ENCODE measurements around the gene SEBOX. TPM values are rescaled to one million over a fixed set of nuclear protein-coding genes. Genes with fewer than 3 reads are reported as not detected.
A peak's percentile ranks its signal among the peaks of the same experiment; 100 is the strongest.

Gene SEBOX
- total RNA-seq, 4 donors from 2014 or later = not detected

DNA sequence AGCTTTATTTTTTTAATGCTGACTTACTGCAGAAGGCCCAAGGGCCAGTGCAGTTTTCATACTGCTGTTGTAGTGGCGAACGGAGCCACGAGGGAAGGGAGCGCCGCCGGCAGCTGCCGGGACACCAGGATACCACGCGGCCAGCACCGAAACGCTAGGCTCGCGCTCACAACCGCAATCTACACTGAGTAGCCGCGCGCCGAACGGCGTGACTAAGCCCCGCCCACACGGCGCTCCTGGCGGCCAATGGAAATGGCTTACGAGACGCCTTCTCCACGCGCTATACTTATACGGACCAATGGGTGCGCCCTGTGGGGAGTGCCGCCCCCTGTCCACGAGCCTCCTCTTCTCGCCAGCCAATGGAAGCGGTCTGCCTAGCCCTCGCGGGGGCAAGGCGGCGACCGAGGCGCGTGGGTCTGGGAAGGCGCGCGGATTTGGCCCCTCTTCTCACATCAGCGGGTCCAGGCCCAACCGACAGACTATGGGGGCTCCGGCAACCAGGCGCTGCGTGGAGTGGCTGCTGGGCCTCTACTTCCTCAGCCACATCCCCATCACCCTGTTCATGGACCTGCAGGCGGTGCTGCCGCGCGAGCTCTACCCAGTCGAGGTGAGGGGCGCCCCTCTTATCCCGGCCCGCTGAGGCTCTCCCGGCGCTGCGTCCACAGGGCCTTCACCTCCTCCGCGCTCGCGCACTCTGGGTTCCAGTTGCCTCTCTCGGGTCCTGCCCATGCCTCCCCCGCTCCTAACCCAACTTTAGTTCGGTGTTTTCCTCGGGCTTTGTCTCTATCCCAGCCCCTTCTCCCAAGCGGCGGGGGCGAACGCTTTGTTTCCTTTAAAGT, 46.0 kb downstream of the SEBOX start, which contains the start of gene TMEM97:
Gene TMEM97, plus strand, starts transcription at position 442 of the 839 bp plus-strand sequence. Its CDS starts 40 bp downstream, at position 482.
- DNase-seq (ENCODE audit: low spot score in 2 of 2) = peak; percentile 96 to 99
- TF ChIP-seq POLR2A (IDR thresholded peaks at IDR 0.05) = no peak
- TF ChIP-seq, protein P1, sequence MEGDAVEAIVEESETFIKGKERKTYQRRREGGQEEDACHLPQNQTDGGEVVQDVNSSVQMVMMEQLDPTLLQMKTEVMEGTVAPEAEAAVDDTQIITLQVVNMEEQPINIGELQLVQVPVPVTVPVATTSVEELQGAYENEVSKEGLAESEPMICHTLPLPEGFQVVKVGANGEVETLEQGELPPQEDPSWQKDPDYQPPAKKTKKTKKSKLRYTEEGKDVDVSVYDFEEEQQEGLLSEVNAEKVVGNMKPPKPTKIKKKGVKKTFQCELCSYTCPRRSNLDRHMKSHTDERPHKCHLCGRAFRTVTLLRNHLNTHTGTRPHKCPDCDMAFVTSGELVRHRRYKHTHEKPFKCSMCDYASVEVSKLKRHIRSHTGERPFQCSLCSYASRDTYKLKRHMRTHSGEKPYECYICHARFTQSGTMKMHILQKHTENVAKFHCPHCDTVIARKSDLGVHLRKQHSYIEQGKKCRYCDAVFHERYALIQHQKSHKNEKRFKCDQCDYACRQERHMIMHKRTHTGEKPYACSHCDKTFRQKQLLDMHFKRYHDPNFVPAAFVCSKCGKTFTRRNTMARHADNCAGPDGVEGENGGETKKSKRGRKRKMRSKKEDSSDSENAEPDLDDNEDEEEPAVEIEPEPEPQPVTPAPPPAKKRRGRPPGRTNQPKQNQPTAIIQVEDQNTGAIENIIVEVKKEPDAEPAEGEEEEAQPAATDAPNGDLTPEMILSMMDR (IDR thresholded peaks at IDR 0.05) = no peak
- intact Hi-C loops (cut with DNase I; ENCODE audit: low total_unique reads) = no loop called here
- peak within 1 kb of the TSS; percentile 36 for H3K4me3 ChIP-seq (ENCODE audit: low read depth, poor library complexity, severe bottlenecking)
- WGBS, 2 donors = 0 to 1% methylated on average over 40 to 60 of the region's 72 CpGs

DNA sequence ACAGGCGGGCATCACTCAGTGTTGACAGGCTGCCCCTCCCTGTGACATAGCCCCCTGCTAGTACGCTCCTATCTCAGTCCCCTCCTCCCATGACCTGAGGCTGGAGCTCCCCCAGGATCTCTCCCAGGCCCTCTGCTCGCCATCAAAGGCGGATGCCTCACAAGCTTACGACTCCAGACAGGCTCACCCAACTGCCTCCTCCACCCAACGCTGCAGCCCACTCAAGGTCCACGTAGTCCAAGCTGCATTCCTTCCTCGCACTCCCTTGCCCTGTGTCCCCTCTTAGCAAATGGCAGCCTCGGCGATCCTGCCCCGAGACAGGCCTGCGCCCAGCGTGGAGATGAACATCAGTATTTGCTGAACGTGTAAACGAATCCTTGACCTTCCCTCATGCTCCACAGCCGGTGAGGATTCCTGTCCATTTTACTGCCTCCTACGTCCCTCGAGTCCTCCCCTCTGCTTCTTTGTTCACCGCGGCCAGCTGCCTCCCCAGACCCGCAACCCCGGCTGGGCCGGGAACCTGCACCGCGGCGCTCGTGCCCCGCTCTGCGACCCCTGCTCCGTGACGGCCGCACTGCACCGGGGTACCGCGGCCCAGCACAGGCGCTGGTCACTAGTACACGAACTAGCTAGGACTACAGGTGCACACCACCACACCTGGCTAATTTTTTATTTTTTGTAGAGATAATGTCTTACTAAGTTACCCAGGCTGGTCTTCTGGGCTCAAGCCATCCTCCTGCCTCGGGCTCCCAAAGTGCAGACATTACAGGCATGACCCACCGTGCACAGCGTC, 46.8 kb downstream of the SEBOX start:
- intact Hi-C loops (cut with DNase I; ENCODE audit: low total_unique reads) = no loop called here
- WGBS, 2 donors = 13 to 14% methylated on average over 40 of the region's 40 CpGs
- no peak for DNase-seq (ENCODE audit: low spot score in 2 of 2)
- no peak for TF ChIP-seq POLR2A (IDR thresholded peaks at IDR 0.05)
- TF ChIP-seq, protein P1 (IDR thresholded peaks at IDR 0.05) = no peak
- H3K4me3 ChIP-seq (ENCODE audit: low read depth, poor library complexity, severe bottlenecking) = peak overlapping the region; percentile 18

DNA sequence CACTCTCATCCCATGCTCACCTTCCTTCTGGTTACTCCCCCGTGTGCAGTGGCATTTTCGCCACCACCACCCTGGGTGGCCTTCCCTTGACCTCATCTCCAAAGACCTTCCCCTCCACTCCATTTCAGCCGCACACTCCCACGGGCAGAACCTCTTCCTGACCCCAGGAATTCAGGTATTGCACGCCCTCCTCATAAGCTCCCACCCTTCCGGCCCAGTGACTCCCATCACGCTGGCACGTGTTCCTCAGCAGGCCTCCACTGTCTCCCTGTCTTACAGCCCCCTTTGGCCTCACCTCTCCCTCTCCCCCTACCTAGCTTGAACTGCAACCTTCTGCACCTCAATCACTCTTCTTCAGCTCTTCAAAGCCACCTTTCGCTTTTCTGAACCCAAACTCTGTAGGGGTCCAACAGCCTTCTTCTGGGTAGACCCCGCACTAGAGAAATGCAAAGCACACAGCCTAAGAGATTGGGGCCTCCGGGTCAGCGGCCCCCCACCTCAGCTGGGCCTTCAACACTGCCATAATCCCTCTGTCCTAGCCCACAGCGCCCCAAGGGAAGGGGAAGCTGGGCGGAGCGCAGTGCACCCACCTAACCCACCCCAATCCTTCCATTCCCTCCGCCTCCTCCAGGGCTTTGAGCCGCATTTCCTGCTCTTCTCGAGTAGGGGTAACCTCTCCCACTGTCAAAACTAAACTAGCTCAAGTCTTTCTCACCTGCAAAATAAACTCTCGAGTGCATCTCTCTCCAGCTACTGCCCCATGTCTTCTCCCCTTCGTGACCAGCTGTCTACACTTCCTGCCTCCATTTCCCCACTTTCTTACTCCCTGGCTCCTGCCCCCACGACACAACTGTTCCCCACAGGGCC, 47.7 kb downstream of the SEBOX start:
- intact Hi-C loops (cut with DNase I; ENCODE audit: low total_unique reads) = no loop called here
- no peak overlapping the region for H3K4me3 ChIP-seq (ENCODE audit: low read depth, poor library complexity, severe bottlenecking)
- WGBS, 2 donors = 88 to 91% methylated on average over 21 of the region's 21 CpGs
- no peak for DNase-seq (ENCODE audit: low spot score in 2 of 2)
- TF ChIP-seq, protein P1 (IDR thresholded peaks at IDR 0.05) = no peak
- TF ChIP-seq POLR2A (IDR thresholded peaks at IDR 0.05) = no peak

DNA sequence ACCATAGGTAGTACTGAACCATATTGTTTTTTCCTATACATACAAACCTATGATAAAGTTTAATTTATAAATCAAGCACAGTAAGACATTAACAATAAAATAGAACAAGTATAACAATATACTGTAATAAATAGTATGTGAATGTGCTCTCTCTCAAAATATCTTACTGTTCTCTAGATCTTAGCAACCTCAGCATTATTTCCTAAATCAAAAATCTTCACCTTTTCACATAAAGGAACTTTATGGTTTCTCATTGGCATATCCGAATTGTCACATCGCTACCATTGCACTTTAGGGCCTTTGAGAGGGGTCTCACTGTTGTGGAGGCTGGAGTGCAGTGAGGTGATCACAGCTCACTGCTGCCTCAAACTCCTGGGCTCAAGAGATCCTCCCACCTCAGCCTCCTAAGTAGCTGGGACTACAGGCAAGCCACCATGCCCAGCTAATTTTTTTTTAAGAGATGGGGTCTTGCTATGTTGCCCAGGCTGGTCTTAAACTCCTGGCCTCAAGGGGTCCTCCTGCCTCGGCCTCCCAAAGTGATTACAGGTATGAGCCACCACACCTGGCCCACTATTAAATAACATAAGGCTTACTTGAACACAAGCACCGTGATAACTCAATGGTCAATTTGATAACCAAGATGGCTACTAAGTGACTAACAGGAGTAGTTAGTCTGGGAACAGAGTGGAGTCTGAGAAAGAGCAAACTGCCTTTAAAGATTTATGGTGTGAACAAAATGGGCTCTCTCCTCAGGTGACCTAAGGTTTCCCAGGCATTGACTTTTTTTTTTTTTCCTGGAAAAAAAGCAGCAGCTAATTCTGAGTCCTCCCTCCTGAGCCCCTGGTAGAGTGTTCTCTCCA, 48.9 kb downstream of the SEBOX start:
- no peak for DNase-seq (ENCODE audit: low spot score in 2 of 2)
- WGBS, 2 donors = 89 to 94% methylated on average over 4 of the region's 4 CpGs
- TF ChIP-seq, protein P1 (IDR thresholded peaks at IDR 0.05) = no peak
- no peak for TF ChIP-seq POLR2A (IDR thresholded peaks at IDR 0.05)
- no peak overlapping the region for H3K4me3 ChIP-seq (ENCODE audit: low read depth, poor library complexity, severe bottlenecking)
- intact Hi-C loops (cut with DNase I; ENCODE audit: low total_unique reads) = no loop called here

DNA sequence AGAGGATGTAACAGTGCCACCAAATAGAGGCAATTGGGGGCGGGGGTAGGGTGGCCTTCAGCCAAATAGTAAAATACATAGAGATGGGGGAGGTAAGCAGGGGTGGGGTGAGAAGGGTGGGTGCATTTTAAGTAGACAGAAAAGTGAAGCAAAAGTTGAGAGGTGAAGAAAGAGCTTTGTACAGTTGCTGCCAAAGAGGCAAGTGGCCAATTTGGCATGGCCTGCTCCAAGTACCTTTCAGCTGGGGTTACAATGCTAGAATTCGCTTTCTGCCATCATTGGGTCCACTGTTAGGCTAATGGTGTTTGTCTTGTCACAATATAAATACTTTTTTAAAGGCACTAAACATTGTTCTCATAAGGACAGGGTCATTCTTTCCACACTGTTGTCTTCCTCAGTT, 51.2 kb downstream of the SEBOX start:
- intact Hi-C loops (cut with DNase I; ENCODE audit: low total_unique reads) = no loop called here
- WGBS, 2 donors = 83 to 88% methylated on average over 2 of the region's 2 CpGs

More for the DNA sequence above, 51.2 kb downstream of the SEBOX start:
- no peak for DNase-seq (ENCODE audit: low spot score in 2 of 2)
- H3K4me3 ChIP-seq (ENCODE audit: low read depth, poor library complexity, severe bottlenecking) = no peak overlapping the region
- TF ChIP-seq, protein P1 (IDR thresholded peaks at IDR 0.05) = no peak
- no peak for TF ChIP-seq POLR2A (IDR thresholded peaks at IDR 0.05)
